CD4-positive, alpha-beta T cell (primary cell): ENCODE results near the gene SYNJ2BP. TPM values are rescaled to one million over a fixed set of nuclear protein-coding genes. Genes with fewer than 3 reads are reported as not detected.

ENCODE experiments used
- ATAC-seq: fragments of 200-7000 bp; cut with Tn5 transposase; one replicate; pipeline ENCODE4 v1.10.0; 2022; ENCODE audit warnings: mild to moderate bottlenecking; ENCODE audit not compliant: poor library complexity
- CTCF ChIA-PET: fragments of 350-600 bp; sonication (Branson Sonifier 250); formaldehyde crosslinking; loops from one replicate; lab custom pipeline; 2021; ENCODE audit warnings: antibody characterized with exemption, inconsistent platforms; lab: Charles Lee
- POLR2A ChIA-PET: fragments of 350-600 bp; sonication (Branson Sonifier 250); formaldehyde crosslinking; loops from one replicate; lab custom pipeline; 2021; ENCODE audit warnings: antibody characterized with exemption, inconsistent platforms; lab: Charles Lee
- DNase-seq, 14 experiments: peaks; one replicate each; pipeline ENCODE4 v3.0.0-alpha.2; 2013 to 2020; ENCODE audit warnings: mixed read lengths in 2 of 14
- H3K27ac ChIP-seq, 2 donors: one replicate each; pipeline versions ENCODE4 v1.5.1 to v1.7.0; 2013; ENCODE audit warnings: low read length in 2 of 2, low read depth in 1 of 2, mild to moderate bottlenecking in 1 of 2
- H3K27me3 ChIP-seq, 2 experiments: 1 replicate in 1 of 2; 2 replicates in 1 of 2; pipeline versions ENCODE4 v1.6.1 to v1.7.0; 2013; ENCODE audit warnings: low read length in 2 of 2, control low read depth in 1 of 2, mild to moderate bottlenecking in 1 of 2, moderate library complexity in 1 of 2; ENCODE audit not compliant: insufficient read depth in 2 of 2, control insufficient read depth in 1 of 2
- H3K36me3 ChIP-seq: one replicate; pipeline ENCODE4 v1.6.1; 2013; ENCODE audit warnings: low read length, control low read depth; ENCODE audit not compliant: insufficient read depth
- H3K4me1 ChIP-seq: one replicate; pipeline ENCODE4 v1.6.1; 2013; ENCODE audit warnings: low read length, control low read depth; ENCODE audit not compliant: insufficient read depth
- H3K4me3 ChIP-seq: one replicate; pipeline ENCODE4 v1.5.1; 2013; ENCODE audit warnings: mild to moderate bottlenecking, low read length, moderate library complexity
- H3K9me3 ChIP-seq, 2 experiments: 1 replicate in 1 of 2; 2 replicates in 1 of 2; pipeline versions ENCODE4 v1.6.1 to v1.7.0; 2013; ENCODE audit warnings: low read length in 2 of 2, mild to moderate bottlenecking in 2 of 2, control low read depth in 1 of 2, moderate library complexity in 1 of 2; ENCODE audit not compliant: control insufficient read depth in 1 of 2, insufficient read depth in 1 of 2
- H3K27ac Mint-ChIP-seq: one replicate; pipeline ENCODE4 v1.8.0; 2020; ENCODE audit warnings: mixed read lengths
- H3K27me3 Mint-ChIP-seq: one replicate; pipeline ENCODE4 v1.8.0; 2021; ENCODE audit warnings: mixed read lengths
- H3K36me3 Mint-ChIP-seq: one replicate; pipeline ENCODE4 v1.8.0; 2021; ENCODE audit warnings: low read depth, mixed read lengths
- H3K4me1 Mint-ChIP-seq: one replicate; pipeline ENCODE4 v1.8.0; 2021; ENCODE audit warnings: low read depth, mixed read lengths
- H3K4me3 Mint-ChIP-seq: one replicate; pipeline ENCODE4 v1.8.0; 2020; ENCODE audit warnings: mild to moderate bottlenecking, mixed read lengths
- H3K9me3 Mint-ChIP-seq: one replicate; pipeline ENCODE4 v1.8.0; 2020; ENCODE audit warnings: mixed read lengths
- CTCF ChIP-seq: fragments of 200-600 bp; IDR thresholded peaks from one replicate; pipeline ENCODE4 v1.8.0; 2022; ENCODE audit warnings: antibody characterized with exemption, mild to moderate bottlenecking
- intact Hi-C, 2 experiments: fragments of 100-400 bp; cut with DNase I in 1 of 2; cut with micrococcal nuclease in 1 of 2; formaldehyde crosslinking; loops; one replicate each; pipeline versions ENCODE4 v1.15.1 to v1.9.0; 2023 to 2025; cut with DNase I, micrococcal nuclease
- total RNA-seq, 174 experiments: library from RNA in 2 of 174; stranded (reverse) in 2 of 174; gene quantifications; one replicate each; pipeline ENCODE4 v1.2.3 and lab custom pipeline; 2021 to 2026

The SYNJ2BP gene
- total RNA-seq, 2 experiments from 2014 or later = 8.8 to 8.9 TPM

- CTCF ChIA-PET = no interaction called here
- no peak for TF ChIP-seq CTCF
- Histone ChIP-seq H3K4me1 (no peaks in the 10 kb centered on the region), H3K27me3 (no peaks in the 10 kb centered on the region), H3K36me3 (no peaks in the 10 kb centered on the region), H3K4me3 (no peak overlapping the region), H3K27ac (no peak overlapping the region), H3K9me3 (peaks cover 5 to 11% of the 10 kb centered on the region in 2 experiments)
- peaks cover 2% of the 10 kb centered on the region for H3K9me3 Mint-ChIP-seq
- no peaks in the 10 kb centered on the region for H3K4me1 Mint-ChIP-seq
- H3K4me3 Mint-ChIP-seq = no peak overlapping the region
- ATAC-seq = no peak
- no peak overlapping the region for H3K27ac Mint-ChIP-seq
- intact Hi-C loops = no loop called here
- H3K27me3 Mint-ChIP-seq = no peaks in the 10 kb centered on the region
- H3K36me3 Mint-ChIP-seq = peaks cover 1% of the 10 kb centered on the region
- DNase-seq = no peak
- POLR2A ChIA-PET = no interaction called here
Measured at GRCh38 chr14:70448633-70449340, 31.9 kb upstream of the SYNJ2BP start.

- Mint-ChIP-seq H3K27ac (no peak overlapping the region), H3K36me3 (peaks cover 7% of the 10 kb centered on the region), H3K9me3 (peaks cover 8% of the 10 kb centered on the region), H3K4me3 (no peak overlapping the region), H3K27me3 (peaks cover 11% of the 10 kb centered on the region), H3K4me1 (no peaks in the 10 kb centered on the region)
- Histone ChIP-seq H3K27ac (no peak overlapping the region), H3K9me3 (peaks cover 19 to 31% of the 10 kb centered on the region in 2 experiments), H3K36me3 (no peaks in the 10 kb centered on the region), H3K4me1 (no peaks in the 10 kb centered on the region), H3K4me3 (no peak overlapping the region), H3K27me3 (peaks cover 0 to 6% of the 10 kb centered on the region in 2 experiments)
- ATAC-seq (no peak), DNase-seq (no peak)
- POLR2A ChIA-PET = no interaction called here
- intact Hi-C loops = no loop called here
- no peak for TF ChIP-seq CTCF
- CTCF ChIA-PET = interaction anchor here (0.6 kb wide), 1 partner anchor 41 kb away, joined by 3 read pairs; no protein-coding TSS in a partner anchor
Measured at GRCh38 chr14:70442750-70443149, 25.9 kb upstream of the SYNJ2BP start.

GRCh38 chr14:70441641-70442040 lies 24.8 kb upstream of the SYNJ2BP start:
- no peak for TF ChIP-seq CTCF
- H3K36me3 Mint-ChIP-seq = peaks cover 7% of the 10 kb centered on the region
- POLR2A ChIA-PET = no interaction called here

More at GRCh38 chr14:70441641-70442040, 24.8 kb upstream of the SYNJ2BP start:
- Mint-ChIP-seq H3K4me3 (no peak overlapping the region), H3K4me1 (no peaks in the 10 kb centered on the region), H3K27ac (no peak overlapping the region), H3K27me3 (peaks cover 11% of the 10 kb centered on the region), H3K9me3 (peaks cover 13% of the 10 kb centered on the region)
- no peak for ATAC-seq
- CTCF ChIA-PET = no interaction called here
- Histone ChIP-seq H3K4me1 (no peaks in the 10 kb centered on the region), H3K27ac (no peak overlapping the region), H3K36me3 (no peaks in the 10 kb centered on the region), H3K27me3 (peaks cover 0 to 8% of the 10 kb centered on the region in 2 experiments), H3K9me3 (peaks cover 19 to 39% of the 10 kb centered on the region in 2 experiments), H3K4me3 (no peak overlapping the region)
- DNase-seq = no peak
- intact Hi-C loops = no loop called here
